ENCODE data around the gene LPO.

LPO gene

GRCh38 chr17:58262149-58262548, 23.8 kb downstream of the LPO start:
- DNase-seq (ENCODE audit: low read depth in 2 of 2) = no peak

- no peak for DNase-seq (ENCODE audit: low read depth in 2 of 2)
Measured at GRCh38 chr17:58263773-58264172, 25.4 kb downstream of the LPO start.

- DNase-seq (ENCODE audit: low read depth in 2 of 2) = no peak
Measured at GRCh38 chr17:58264407-58265103, 26.2 kb downstream of the LPO start.

- no peak for DNase-seq (ENCODE audit: low read depth in 2 of 2)
Measured at GRCh38 chr17:58265271-58265670, 26.9 kb downstream of the LPO start.

- no peak for DNase-seq (ENCODE audit: low read depth in 2 of 2)
Measured at GRCh38 chr17:58265902-58266875, 27.8 kb downstream of the LPO start.

GRCh38 chr17:58267347-58268324, 29.3 kb downstream of the LPO start:
- DNase-seq (ENCODE audit: low read depth in 2 of 2) = no peak

GRCh38 chr17:58268326-58268725, 29.9 kb downstream of the LPO start:
- no peak for DNase-seq (ENCODE audit: low read depth in 2 of 2)

GRCh38 chr17:58268774-58269556, 30.6 kb downstream of the LPO start:
- no peak for DNase-seq (ENCODE audit: low read depth in 2 of 2)

GRCh38 chr17:58269557-58270291, 31.3 kb downstream of the LPO start:
- no peak for DNase-seq (ENCODE audit: low read depth in 2 of 2)

GRCh38 chr17:58270476-58271215, 32.3 kb downstream of the LPO start:
- no peak for DNase-seq (ENCODE audit: low read depth in 2 of 2)

- no peak for DNase-seq (ENCODE audit: low read depth in 2 of 2)
Measured at GRCh38 chr17:58271216-58271931, 33.0 kb downstream of the LPO start.

GRCh38 chr17:58272367-58273280, 34.2 kb downstream of the LPO start:
- DNase-seq (ENCODE audit: low read depth in 2 of 2) = no peak

- no peak for DNase-seq (ENCODE audit: low read depth in 2 of 2)
Measured at GRCh38 chr17:58273453-58274104, 35.2 kb downstream of the LPO start.

- DNase-seq (ENCODE audit: low read depth in 2 of 2) = no peak
Measured at GRCh38 chr17:58275417-58275816, 37.0 kb downstream of the LPO start.

- DNase-seq (ENCODE audit: low read depth in 2 of 2) = no peak
Measured at GRCh38 chr17:58276423-58276822, 38.0 kb downstream of the LPO start.

GRCh38 chr17:58277107-58277801, 38.9 kb downstream of the LPO start:
- DNase-seq (ENCODE audit: low read depth in 2 of 2) = no peak

All from stimulated activated CD4-positive, alpha-beta T cell treated with anti-CD3 and anti-CD28 coated beads, Interleukin-4, amount 100 ng/mL, for 48 hours (primary cell).